ENCODE measurements around the gene INSYN1. TPM values are rescaled to one million over a fixed set of nuclear protein-coding genes. Genes with fewer than 3 reads are reported as not detected.

INSYN1 gene
- total and polyA plus RNA-seq, 2 experiments from 2014 or later, result 0.18 to 14.2 TPM

- no peak overlapping the region for H3K27ac Mint-ChIP-seq
- peak; percentile 72 to 81 for TF ChIP-seq CTCF (conservative IDR thresholded peaks at IDR 0.05; ENCODE audit: low read depth in 2 of 2)
- no peak for TF ChIP-seq CREB1 (CRISPR knock-in tag; IDR thresholded peaks at IDR 0.05; ENCODE audit: low read depth)
- TF ChIP-seq, protein P1, sequence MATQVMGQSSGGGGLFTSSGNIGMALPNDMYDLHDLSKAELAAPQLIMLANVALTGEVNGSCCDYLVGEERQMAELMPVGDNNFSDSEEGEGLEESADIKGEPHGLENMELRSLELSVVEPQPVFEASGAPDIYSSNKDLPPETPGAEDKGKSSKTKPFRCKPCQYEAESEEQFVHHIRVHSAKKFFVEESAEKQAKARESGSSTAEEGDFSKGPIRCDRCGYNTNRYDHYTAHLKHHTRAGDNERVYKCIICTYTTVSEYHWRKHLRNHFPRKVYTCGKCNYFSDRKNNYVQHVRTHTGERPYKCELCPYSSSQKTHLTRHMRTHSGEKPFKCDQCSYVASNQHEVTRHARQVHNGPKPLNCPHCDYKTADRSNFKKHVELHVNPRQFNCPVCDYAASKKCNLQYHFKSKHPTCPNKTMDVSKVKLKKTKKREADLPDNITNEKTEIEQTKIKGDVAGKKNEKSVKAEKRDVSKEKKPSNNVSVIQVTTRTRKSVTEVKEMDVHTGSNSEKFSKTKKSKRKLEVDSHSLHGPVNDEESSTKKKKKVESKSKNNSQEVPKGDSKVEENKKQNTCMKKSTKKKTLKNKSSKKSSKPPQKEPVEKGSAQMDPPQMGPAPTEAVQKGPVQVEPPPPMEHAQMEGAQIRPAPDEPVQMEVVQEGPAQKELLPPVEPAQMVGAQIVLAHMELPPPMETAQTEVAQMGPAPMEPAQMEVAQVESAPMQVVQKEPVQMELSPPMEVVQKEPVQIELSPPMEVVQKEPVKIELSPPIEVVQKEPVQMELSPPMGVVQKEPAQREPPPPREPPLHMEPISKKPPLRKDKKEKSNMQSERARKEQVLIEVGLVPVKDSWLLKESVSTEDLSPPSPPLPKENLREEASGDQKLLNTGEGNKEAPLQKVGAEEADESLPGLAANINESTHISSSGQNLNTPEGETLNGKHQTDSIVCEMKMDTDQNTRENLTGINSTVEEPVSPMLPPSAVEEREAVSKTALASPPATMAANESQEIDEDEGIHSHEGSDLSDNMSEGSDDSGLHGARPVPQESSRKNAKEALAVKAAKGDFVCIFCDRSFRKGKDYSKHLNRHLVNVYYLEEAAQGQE (IDR thresholded peaks at IDR 0.05; ENCODE audit: unreplicated experiment), result no peak
- Histone ChIP-seq H3F3A (replicated peaks; ENCODE audit: low read depth) (no peaks in the 10 kb centered on the region), H3K27me3 (ENCODE audit: insufficient read depth) (no peaks in the 10 kb centered on the region), H3K4me2 (no peak overlapping the region), H3K27ac (ENCODE audit: low read depth) (no peak overlapping the region), H2AFZ (no peak overlapping the region), H3K36me3 (ENCODE audit: insufficient read depth) (no peaks in the 10 kb centered on the region), H3K4me3 (no peak overlapping the region), H4K20me1 (replicated peaks; ENCODE audit: insufficient read depth) (0 out of 2 replicates have a peak, but pooled peaks cover 2% of the 10 kb centered on the region), H3K4me1 (ENCODE audit: insufficient read depth) (no peaks in the 10 kb centered on the region), H3K9me2 (ENCODE audit: insufficient read depth) (no peaks in the 10 kb centered on the region), H3K79me2 (replicated peaks; ENCODE audit: insufficient read depth) (no peaks in the 10 kb centered on the region)
- ATAC-seq, result peak; percentile 74
- no peak overlapping the region for H3K4me3 Mint-ChIP-seq
- peaks cover 11% of the 10 kb centered on the region for H3K4me1 Mint-ChIP-seq
- no peaks in the 10 kb centered on the region for H3K9me3 Mint-ChIP-seq
- peak; percentile 63 for DNase-seq (ENCODE audit: low spot score)
- peaks cover 5% of the 10 kb centered on the region for H3K27me3 Mint-ChIP-seq (ENCODE audit: insufficient read depth, low read depth, poor library complexity)
- peaks cover 21% of the 10 kb centered on the region for H3K36me3 Mint-ChIP-seq (ENCODE audit: low read depth)
Observed at GRCh38 chr15:73717802-73718201, 35.3 kb downstream of the INSYN1 start.

GRCh38 chr15:73717206-73717605, 35.9 kb downstream of the INSYN1 start:
- Mint-ChIP-seq H3K9me3 (no peaks in the 10 kb centered on the region), H3K27ac (no peak overlapping the region), H3K4me3 (no peak overlapping the region), H3K4me1 (peaks cover 11% of the 10 kb centered on the region), H3K36me3 (ENCODE audit: low read depth) (peaks cover 24% of the 10 kb centered on the region), H3K27me3 (ENCODE audit: insufficient read depth, low read depth, poor library complexity) (peaks cover 5% of the 10 kb centered on the region)
- no peaks in the 10 kb centered on the region for H3K79me2 ChIP-seq (replicated peaks; ENCODE audit: insufficient read depth)
- no peaks in the 10 kb centered on the region for H3K9me2 ChIP-seq (ENCODE audit: insufficient read depth)
- no peak overlapping the region for H3K4me3 ChIP-seq
- ATAC-seq (no peak), DNase-seq (ENCODE audit: low spot score) (no peak)
- H3K4me1 ChIP-seq (ENCODE audit: insufficient read depth), result no peaks in the 10 kb centered on the region
- no peak overlapping the region for H3K4me2 ChIP-seq
- no peaks in the 10 kb centered on the region for H3K27me3 ChIP-seq (ENCODE audit: insufficient read depth)
- H2AFZ ChIP-seq, result no peak overlapping the region
- H3K36me3 ChIP-seq (ENCODE audit: insufficient read depth), result no peaks in the 10 kb centered on the region
- no peak for TF ChIP-seq ZNF462 (CRISPR knock-in tag; IDR thresholded peaks at IDR 0.05)
- no peak for TF ChIP-seq CTCF (conservative IDR thresholded peaks at IDR 0.05; ENCODE audit: low read depth in 2 of 2)
- H3F3A ChIP-seq (replicated peaks; ENCODE audit: low read depth), result no peaks in the 10 kb centered on the region
- no peak overlapping the region for H3K27ac ChIP-seq (ENCODE audit: low read depth)
- 0 out of 2 replicates have a peak, but pooled peaks cover 2% of the 10 kb centered on the region for H4K20me1 ChIP-seq (replicated peaks; ENCODE audit: insufficient read depth)
